ENCODE results near the gene ESRRG. TPM values are rescaled to one million over a fixed set of nuclear protein-coding genes. Genes with fewer than 3 reads are reported as not detected.

ESRRG gene
- 8.1 TPM for total RNA-seq

GRCh38 chr1:216723274-216723780 is at the start of gene ESRRG:
TSS of gene ESRRG (minus strand) at chr1:216723429. CDS start at chr1:216723299, 130 bp downstream.

Measured in parietal lobe (tissue), 1 donor.